Astrocyte (in vitro differentiated cells and primary cell): Measurements from ENCODE around the gene IPPK.

ENCODE experiments used
- CTCF ChIP-seq: IDR thresholded peaks from 2 replicates; pipeline ENCODE4 v1.5.1; 2011; ENCODE audit warnings: low read depth, mild to moderate bottlenecking, inconsistent platforms, low read length, moderate library complexity; ENCODE audit not compliant: insufficient read depth
- EZH2 ChIP-seq: IDR thresholded peaks from 2 replicates; pipeline ENCODE4 v1.6.1; 2012; ENCODE audit warnings: mild to moderate bottlenecking, low read length, inconsistent platforms; ENCODE audit not compliant: insufficient read depth

- no peak for TF ChIP-seq CTCF
- no peak for TF ChIP-seq EZH2
Measured at GRCh38 chr9:92617195-92617813, 52.6 kb downstream of the IPPK start.
